GM21423 (cell line): Measurements from ENCODE around the gene ZNF407.
A peak's percentile ranks its signal among the peaks of the same experiment; 100 is the strongest.

Source experiments
- ATAC-seq: cut with Tn5 transposase; IDR thresholded peaks from one replicate; pipeline ENCODE4 v1.9.1; 2021; ENCODE audit warnings: mild to moderate bottlenecking, moderate library complexity; ENCODE audit not compliant: unreplicated experiment

The ZNF407 gene

DNA sequence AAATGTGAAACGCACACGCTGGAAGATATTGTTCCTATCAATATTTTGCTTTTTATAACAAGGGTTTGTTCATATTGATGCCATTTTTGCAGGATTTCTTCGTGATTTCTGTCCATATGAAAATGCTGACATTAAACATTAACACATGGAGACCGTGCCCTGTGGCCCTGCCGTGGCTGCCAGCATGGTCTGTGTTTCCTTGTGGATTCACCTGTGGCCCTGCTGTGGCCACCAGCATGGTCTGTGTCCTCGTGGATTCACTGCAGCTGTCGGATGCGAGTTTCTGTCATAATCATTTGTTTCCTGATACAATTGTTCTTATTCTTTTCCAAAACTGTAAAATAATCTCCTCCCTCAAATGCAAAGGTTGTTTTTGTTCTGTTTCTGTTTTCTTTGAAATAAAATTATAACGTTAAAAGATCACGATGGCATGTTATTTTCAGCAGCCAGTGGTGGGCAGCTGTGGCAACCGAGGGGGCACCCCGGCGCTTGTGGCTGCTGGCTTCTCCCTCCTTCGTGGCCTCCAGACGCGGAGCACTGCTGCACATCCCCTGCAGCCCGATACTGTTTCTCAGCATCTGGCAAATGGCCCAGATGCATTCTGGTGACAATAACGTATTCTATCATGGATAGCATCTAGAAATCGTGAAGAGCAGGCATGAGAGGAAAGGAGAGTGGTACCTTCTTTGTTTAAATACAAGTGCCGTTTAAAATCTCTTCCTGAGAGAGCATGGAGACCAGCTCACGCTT is 467.8 kb downstream of the ZNF407 start:
- no peak for ATAC-seq

DNA sequence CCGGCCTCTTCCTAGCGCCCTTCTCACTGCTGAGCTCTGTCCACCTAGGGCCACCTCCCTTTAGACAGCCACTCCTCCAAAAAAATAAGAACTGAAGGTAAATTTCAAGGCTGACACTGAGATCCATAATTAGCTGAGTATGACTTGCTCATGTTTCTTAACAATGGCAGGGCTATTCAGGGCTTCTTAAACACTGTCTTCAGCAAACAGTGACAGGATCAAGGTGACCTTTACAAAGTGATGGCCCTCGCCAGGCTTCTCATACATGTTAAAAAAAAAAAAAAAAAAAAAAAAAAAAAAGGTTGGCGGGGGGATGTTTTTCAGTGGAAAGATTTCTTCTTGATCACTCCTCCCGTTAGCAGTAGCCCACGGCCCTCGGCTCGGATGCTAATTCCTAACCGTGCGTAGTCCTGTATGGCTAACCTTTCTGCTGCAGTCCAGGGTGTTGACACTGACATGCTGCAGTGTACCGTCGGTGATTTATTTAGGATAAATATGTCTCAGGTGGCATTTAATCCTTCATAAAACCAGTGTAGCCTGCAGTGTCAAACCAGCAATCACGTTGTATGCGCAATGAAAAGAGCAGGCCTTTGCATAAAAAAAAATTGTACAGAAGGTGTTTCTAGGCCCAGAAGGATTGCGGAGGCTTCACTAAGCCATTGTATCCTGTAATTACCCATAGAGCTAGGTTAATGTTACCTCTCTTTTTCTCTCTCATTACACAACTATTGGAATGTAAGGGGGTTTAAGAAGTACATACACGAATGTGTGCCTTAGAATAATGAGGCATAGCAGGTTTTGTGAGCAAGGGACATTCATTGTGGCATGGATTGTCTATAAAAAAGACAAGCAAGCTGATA is 468.6 kb downstream of the ZNF407 start:
- ATAC-seq, result no peak

DNA sequence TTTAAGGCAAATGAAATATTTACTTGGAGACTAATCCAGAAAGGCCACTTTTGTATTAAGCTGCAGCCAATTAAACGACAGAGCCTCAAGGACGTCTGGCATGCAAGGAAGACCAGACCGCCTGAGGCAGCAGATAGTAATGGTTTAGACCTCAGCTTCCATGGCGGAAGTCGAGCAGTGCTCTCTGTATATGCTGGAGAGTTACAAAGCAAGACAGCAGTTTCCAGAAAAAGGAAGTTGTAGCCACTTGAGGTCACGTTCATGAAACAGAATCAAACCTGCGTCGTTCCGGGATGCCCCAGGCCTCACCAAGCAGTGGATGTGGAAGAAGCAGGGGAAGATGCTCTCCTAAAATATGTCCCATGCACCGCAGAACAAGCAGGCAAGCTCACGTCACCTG is 469.3 kb downstream of the ZNF407 start:
- ATAC-seq, result no peak

DNA sequence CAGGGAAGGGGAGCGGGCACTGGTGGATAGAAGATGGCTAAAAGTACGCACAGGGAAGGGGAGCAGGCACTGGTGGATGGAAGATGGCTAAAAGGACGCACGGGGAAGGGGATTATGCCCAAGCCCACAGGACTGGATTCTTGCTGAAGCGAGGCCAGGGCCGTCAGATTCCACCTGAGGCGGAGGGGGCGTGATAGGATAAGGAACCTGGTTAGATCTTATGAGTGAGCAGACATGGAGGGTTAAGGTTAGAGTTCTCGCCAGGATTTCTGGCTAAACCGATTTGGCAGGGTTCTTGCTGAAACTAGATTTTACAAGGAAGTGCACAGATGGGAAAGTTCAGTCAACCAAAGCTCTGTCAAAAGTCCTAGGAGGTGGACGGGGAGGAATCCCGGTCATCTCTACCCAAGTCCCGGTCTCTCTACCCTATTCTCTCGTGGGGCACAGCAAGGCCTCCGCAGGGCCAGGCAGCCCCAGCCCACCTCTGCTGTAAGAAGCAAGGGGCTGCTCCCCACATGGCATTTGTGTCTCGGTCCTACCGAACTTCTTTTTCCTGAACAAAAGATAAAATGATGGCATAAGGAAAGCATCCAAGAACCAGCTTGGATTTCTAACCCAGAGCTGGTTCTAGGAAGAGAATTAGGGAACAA is 470.5 kb downstream of the ZNF407 start:
- ATAC-seq, result no peak

DNA sequence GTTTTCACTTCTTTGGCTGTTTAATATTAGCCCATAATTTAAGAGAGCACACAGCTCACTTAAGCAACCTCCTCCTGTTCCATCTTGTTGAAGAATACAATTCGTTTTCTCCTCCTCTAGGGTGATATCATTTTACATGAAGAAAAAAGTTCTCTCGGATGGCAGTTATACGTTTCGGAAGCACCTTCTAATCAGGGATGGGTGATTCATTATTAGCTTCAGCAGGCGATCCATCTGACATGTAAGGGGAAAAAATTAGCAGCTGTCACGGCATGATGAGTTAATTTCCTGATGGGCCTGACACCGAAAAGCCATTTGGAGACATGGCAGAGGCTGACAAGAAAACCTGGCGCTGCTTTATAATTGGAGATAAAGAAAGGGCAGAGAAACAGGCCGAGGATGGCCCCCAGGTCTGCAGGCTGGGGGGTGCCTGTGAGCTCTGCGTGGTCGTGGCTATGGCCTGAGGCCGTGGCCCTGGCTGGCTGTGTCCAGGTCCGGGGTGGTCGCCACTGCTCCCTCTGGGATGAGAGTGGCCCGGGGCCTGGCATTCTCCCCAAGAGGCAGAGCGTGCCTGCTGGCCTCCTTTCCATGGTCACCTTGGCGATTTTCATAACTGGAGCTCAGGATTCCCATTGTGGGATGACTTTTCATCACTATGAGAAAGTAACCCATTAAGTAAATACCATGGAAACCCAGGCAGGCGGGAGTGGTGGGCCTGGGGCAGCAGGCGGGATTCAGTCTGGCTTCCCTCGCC is 471.2 kb downstream of the ZNF407 start:
- ATAC-seq, result no peak

DNA sequence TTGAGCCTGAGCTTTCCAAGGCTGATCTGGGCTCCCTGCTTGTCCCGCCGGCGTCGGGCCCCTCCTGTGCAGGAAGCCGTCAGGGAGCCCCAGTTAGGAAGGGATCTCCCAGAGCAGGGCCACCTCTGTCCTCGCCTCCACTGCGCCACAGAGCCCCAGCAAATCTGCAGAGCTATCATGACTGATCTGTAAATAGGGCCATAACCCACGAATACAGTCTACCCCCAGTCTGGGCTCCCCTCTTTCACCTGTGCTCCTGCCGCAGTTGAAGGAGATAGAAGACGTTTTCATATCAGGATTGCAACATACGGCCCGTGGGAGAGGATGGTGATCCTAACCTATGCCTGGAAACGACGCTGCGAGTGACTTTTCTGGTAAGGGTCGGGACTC is 472.6 kb downstream of the ZNF407 start:
- no peak for ATAC-seq

DNA sequence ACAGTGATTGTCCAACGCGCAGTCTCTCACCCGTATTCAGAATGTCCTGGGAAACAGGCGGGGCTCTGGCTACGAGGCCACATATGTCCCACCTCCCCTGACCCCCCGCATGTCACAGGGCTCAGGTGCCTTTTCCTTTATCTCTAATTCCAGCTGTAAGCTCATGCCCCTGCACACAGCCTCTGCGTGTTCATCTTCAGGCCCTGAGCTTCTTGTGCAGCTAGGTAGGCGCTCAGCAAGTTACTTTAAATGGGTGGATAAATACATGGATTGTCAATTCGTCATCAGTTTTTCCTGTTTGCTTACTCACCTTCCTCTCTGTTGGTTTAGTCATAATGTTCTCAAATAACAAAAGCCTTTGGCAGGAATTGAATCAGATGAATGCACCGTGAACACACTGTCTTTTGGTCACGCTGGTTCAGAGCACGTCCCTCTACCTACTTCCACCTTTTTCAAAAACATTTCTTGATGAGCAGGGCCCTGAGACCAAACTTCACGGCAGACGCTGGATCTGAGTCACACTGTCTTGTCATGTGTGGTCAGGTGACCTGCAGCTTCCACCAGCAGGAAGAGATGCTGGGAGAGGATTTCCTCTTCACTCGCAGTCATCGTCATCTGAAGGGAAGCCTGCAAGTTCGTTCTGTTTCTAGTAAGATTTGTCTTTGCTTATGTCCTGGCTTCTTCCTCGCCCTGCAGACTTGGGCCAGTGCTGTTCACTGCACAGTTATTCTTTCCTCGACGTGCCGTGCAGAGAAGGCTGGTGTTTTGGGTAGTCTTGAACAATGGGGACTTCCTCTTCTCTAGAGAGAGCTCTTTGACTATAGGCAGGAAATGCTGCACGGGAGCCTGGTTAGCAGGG is 473.2 kb downstream of the ZNF407 start:
- peak; percentile 83 for ATAC-seq

DNA sequence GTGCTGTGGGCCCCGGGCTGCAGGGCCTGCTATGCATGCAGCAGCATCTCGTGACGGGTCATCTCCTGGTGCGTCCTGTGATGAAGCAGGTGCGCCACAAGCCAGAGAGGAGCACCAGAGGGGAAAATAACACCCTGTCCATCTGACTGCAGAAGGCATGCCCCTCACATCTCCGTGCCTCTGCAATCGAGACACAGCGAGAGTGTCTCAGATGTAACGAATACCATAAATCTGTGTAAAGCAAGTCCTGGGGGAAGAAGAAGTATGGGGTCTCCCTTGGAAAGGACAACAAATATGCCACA is 473.8 kb downstream of the ZNF407 start:
- no peak for ATAC-seq

DNA sequence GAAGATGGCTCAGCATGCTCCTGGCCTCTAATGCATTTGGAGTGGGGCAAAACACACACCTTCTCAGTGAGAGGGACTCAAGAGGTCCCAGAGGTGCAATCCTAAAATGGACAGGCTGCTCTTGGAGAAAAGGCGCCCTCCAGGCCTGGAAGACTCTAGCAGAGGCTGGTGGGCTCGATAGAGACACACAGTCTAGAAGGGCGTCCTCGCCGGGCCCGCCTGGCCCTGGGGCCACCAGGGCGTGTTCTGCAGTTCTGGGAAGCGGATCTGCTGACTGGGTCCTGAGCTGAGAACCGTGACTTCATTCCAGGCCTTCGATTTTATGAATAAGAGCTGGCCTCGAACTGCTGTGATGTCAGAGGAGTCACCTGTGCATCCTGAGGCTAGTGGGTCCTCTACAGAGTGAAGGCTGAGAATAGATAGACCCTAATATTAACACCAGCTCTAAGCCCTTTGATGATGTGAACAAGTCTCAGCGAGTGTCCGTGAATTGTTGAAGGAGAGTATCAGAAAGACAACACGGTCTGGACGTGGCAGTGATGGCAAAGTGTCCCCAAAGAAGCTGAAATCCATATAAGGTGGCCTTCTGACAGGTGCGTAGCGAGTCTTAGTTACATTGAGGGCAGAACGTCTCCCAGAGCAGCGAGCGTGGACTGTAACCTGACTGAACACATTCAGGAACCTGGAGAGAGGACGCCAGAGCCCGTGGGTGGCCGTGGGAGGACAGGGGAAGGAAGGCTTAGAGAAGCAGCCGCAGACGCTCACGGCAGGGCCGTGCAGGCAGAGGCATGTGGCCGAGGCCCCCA is 474.4 kb downstream of the ZNF407 start:
- ATAC-seq, result no peak

DNA sequence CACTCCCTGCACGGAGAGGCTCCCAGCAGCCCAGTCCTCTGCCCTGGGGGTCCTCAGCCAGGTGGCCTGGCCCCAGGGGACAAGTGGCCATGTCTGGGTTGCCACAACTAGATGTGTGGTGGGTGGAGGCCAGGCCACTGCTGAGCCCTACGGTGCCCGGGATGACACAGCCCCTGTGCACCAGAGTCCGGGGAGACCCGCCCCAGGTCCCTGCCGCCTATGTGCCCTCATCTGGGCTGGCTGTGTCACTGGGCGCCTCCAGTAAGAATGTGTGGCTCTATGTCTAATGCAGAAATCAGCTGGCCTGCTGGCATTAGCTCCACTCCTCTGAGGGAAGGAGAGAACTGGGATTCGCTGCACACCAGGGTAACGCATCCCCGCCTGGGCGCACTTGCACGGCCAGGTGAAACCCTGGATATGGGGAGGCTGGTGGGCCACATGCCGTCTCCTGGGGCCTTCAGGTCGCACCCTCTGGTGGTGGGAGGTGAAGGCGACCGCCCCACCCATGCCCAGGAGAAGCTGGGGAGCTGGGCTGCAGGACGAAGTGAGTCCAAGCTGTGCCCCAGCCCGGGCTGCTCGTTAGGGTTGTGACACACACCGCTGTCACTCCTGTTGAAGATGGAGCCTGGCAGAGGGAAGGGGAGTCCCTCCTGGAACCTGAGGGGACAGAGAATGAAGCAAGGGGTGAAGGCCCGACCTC is 475.2 kb downstream of the ZNF407 start:
- ATAC-seq, result no peak

DNA sequence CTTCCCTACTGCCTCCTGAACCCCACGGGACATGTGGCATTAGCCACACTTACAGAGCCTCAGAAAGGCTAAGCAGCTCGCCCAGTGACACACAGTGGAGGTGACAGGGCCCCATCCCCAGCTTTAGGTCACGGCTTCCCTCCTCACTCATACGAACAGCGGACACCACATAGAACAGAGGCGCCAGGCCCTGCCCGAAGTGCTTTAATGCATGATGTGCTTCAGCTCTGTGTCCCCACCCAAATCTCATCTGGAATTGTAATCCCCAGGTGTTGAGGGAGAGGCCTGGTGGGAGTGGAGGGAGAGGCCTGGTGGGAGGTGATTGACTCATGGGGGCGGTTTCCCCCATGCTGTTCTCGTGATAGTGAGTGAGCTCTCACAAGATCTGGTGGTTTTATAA is 476.0 kb downstream of the ZNF407 start:
- ATAC-seq, result no peak

DNA sequence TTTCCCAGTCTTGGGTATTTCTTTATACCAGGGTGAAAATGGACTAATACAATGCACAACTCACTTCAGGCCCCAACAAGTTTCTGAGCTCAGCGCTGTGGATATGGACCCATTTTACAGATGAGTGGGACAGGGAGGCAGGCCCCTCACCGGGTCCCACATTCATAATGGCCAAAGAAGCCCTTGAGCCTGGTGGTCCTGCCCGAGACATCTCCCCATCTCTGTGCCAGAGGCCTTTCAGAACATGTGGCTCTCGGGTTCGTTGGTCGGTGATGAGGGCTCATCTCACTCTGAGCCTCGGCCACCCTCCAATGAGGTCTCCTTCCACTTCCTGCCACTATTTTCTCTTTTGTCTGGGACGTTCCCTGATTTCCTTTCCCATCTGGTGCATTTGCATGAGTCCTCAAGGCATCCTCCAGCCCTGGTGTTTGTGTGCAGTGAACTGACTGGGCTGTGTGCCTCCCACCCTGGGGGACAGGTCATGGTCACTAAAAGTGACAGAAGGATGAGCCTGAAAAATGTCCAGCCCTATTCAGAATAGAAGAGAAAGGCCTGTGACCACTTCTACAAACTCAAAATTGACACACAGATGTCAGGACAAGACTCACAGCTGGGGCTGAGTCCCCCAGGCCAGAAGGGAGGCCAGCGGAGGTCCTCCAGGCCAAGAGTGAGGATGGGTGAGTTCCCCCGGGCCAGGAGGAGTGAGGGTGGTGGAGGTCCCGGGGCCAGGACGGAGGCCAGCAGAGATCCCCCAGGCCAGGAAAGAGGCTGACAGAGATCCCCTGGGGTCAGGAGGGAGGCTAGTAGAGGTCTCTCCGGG is 476.7 kb downstream of the ZNF407 start:
- ATAC-seq, result no peak

DNA sequence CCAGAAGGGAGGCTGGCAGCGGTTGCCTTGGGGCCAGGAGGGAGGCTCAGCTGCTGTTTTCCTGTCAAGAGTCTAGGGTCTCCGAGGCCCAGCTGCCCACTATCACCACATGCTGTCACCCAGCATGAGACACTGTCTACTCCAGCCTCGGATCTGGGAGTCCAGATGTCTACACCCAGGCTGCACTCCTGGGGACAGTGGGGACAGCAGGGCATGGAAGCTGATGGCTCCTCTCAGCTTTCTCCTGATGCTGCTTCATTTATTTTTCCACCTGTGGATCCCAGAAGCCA is 477.3 kb downstream of the ZNF407 start:
- ATAC-seq, result no peak

DNA sequence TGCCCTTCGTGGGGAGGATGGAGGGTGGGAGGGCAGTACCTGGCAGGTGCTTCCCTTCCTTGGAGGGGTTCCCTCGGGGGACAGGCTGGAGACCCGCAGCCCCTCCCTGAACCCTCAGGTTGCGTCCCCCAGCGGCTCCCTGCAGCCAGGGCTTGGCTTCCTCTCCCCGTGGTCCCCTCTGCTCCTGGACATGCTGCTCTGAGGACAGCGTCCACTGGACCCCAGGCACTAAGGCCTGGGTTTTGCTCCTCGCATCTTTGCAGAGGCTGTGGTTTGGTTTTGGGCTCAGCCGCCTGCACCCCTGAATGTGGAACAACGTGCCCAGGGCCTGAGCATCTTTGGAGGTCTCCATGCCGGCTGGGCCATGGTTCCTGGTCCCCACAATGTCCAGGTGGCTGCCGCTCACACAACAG is 477.8 kb downstream of the ZNF407 start:
- ATAC-seq, result no peak

DNA sequence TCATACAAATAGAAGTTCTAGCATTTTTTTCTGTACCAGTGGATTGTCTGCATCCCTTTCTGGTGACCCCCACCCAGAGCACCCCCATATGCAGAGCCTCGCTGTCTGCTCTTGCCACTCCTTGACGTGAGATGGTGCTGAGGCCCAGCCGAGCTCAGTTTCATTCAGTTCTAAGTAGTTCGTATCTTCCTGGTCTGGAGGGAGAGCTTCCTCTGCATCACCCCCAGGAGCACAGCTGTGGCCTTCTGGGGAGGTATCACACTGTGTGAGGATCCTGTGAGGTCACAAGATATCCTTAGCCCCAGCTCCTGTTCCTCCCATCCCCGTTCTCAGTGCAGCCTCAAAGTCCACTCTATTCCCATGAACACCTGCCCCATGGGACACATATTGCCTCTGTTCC is 478.6 kb downstream of the ZNF407 start:
- no peak for ATAC-seq

DNA sequence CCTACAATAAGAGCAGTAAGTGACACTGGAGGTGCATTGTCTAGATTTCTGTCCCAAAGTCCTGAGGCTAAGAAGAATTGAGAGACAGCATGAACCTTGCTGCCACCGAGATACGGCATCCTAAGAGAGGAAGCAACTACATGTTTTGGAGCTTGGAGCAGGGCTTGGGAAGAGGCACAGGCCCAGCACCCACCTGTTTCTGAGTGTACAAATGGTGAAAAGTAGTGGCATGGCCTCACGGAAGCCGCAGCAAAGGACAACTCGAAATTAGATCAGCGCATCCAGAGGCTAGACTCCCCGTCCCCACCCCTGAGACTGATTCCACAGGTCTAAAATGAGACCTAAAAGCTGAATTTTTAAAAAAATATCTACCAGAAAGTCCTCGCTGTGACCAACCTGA is 483.8 kb downstream of the ZNF407 start:
- no peak for ATAC-seq

DNA sequence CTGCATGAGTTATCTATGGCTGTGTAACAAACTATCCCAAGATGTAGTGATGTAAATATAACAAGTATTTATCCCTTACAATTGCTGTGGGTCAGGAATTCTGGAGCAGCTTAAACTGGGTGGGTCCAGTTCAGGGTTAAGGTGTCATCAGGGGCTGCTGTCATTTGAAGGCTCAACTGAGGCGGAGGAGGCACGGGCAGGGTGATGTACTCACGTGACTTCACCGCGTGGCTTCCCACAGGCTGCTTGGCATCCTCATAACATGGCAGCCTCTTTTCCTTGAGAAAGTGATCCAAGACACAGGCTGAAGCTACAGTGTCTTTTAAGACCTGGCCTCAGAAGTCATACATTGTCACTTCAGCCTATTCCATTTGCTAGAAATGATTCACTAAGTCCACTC is 485.5 kb downstream of the ZNF407 start:
- ATAC-seq, result no peak

DNA sequence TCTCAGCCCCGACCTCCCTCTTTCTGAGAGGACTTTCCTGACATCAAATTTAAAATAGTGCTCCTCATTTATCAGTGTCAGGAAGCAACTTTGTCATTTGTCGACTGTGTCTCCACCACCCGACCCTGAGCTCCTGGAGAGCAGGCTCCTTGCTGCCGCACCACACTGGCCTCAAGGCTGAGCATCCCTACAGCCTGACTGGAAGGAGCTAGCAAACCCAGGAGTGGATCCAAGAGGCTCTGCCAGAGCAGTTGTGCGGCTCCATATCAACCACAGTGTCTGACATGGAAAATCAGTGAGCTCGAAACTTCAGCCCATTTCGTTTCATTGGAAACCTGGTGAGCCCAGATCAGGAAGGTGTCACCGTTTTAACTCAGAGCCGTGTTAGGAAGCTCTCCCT is 486.1 kb downstream of the ZNF407 start:
- ATAC-seq, result no peak
